Measurements from ENCODE around the gene SCARB1.

The SCARB1 gene

DNA sequence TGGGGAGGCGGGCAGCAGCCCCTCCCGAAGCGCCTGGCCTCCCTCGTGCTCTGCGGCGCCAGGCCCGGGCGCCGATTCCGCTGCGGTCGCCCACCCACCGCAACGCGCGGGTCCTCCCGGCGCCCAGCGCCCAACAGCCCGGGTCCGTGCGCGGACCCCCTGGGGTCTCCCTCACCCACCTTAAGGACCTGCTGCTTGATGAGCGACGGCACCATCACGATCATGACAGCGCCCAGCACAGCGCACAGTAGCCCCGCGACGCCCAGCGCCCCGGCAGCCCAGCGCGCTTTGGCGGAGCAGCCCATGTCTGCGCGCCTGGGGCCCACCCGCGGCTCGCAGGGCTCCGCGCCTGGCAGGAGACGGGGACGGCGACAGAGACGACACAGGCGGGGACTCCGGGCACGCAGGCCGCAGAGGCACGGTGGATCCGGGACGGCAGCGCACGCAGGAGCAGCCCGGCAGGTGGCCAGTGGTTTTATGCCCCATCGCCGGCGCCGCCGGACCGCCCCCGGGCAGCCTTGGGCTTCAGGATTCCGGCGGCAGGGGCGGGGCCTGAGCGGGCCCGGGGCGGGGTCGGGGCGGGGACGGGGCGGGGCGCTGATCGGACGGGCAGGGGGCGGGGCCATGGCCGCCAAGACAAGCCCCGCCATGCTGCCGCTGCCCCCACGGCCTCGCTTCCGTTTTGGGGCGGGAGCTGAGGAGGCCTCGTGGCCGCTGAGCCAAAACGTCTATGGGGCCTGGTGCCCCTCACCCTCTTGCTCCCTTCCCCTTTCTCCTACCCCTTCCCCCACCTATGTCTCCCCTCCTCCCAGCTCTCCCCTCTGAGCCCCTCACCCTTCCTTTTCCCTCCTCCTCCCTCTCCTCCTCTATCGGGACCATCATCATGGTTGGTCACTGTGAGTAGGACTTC, at the start of gene SCARB1 (continued):
- TF ChIP-seq, protein P1, sequence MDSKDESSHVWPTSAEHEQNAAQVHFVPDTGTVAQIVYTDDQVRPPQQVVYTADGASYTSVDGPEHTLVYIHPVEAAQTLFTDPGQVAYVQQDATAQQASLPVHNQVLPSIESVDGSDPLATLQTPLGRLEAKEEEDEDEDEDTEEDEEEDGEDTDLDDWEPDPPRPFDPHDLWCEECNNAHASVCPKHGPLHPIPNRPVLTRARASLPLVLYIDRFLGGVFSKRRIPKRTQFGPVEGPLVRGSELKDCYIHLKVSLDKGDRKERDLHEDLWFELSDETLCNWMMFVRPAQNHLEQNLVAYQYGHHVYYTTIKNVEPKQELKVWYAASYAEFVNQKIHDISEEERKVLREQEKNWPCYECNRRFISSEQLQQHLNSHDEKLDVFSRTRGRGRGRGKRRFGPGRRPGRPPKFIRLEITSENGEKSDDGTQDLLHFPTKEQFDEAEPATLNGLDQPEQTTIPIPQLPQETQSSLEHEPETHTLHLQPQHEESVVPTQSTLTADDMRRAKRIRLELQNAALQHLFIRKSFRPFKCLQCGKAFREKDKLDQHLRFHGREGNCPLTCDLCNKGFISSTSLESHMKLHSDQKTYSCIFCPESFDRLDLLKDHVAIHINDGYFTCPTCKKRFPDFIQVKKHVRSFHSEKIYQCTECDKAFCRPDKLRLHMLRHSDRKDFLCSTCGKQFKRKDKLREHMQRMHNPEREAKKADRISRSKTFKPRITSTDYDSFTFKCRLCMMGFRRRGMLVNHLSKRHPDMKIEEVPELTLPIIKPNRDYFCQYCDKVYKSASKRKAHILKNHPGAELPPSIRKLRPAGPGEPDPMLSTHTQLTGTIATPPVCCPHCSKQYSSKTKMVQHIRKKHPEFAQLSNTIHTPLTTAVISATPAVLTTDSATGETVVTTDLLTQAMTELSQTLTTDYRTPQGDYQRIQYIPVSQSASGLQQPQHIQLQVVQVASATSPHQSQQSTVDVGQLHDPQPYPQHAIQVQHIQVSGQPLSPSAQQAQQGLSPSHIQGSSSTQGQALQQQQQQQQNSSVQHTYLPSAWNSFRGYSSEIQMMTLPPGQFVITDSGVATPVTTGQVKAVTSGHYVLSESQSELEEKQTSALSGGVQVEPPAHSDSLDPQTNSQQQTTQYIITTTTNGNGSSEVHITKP (tag by site-specific recombination; IDR thresholded peaks at IDR 0.05), result peak; percentile 97
- TF ChIP-seq ZNF449 (tag by site-specific recombination; IDR thresholded peaks at IDR 0.05), result peak; percentile 80
- peak; percentile 32; the same call in 1 of the 2 replicates for TF ChIP-seq ZNF366 (tag by site-specific recombination; conservative IDR thresholded peaks at IDR 0.05)
- TF ChIP-seq ZNF18 (tag by site-specific recombination; IDR thresholded peaks at IDR 0.05), result 0 out of 2 replicates have a peak, but pooled peaks have one; percentile 35
- TF ChIP-seq ZIC2 (tag by site-specific recombination; IDR thresholded peaks at IDR 0.05), result peak; percentile 97
- TF ChIP-seq GLIS2 (tag by site-specific recombination; IDR thresholded peaks at IDR 0.05), result peak; percentile 89
- TF ChIP-seq ZSCAN5A (tag by site-specific recombination; IDR thresholded peaks at IDR 0.05), result peak; percentile 40
- no peak for TF ChIP-seq ZNF416 (tag by site-specific recombination; IDR thresholded peaks at IDR 0.05)
- no peak for TF ChIP-seq ZNF140 (tag by site-specific recombination; IDR thresholded peaks at IDR 0.05)
- TF ChIP-seq ZNF423 (tag by site-specific recombination; IDR thresholded peaks at IDR 0.05), result peak; percentile 44; the same call in 1 of the 2 replicates
- peak; percentile 71; the same call in 1 of the 2 replicates for TF ChIP-seq KLF7 (tag by site-specific recombination; IDR thresholded peaks at IDR 0.05; ENCODE audit: borderline replicate concordance)
- TF ChIP-seq ZNF76 (tag by site-specific recombination; IDR thresholded peaks at IDR 0.05; ENCODE audit: borderline replicate concordance, low read depth), result peak; percentile 30; the same call in 1 of the 2 replicates
- TF ChIP-seq, protein P2, sequence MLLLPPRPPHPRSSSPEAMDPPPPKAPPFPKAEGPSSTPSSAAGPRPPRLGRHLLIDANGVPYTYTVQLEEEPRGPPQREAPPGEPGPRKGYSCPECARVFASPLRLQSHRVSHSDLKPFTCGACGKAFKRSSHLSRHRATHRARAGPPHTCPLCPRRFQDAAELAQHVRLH (tag by site-specific recombination; IDR thresholded peaks at IDR 0.05), result peak; percentile 50; the same call in 1 of the 2 replicates
- no peak; the same call in none of the 2 replicates for TF ChIP-seq KLF17 (tag by site-specific recombination; IDR thresholded peaks at IDR 0.05)
- TF ChIP-seq ZBTB26 (tag by site-specific recombination; optimal IDR thresholded peaks at IDR 0.05), result peak; percentile 84
- TF ChIP-seq ZNF426 (tag by site-specific recombination; IDR thresholded peaks at IDR 0.05), result no peak
- TF ChIP-seq ZNF692 (tag by site-specific recombination; IDR thresholded peaks at IDR 0.05), result peak; percentile 98
- TF ChIP-seq TCF7L2 (IDR thresholded peaks at IDR 0.05; ENCODE audit: borderline replicate concordance, low read depth, low read length), result no peak
- peak; percentile 67; the same call in 1 of the 2 replicates for TF ChIP-seq KLF9 (tag by site-specific recombination; IDR thresholded peaks at IDR 0.05; ENCODE audit: low read depth)
- 0 out of 2 replicates have a peak, but pooled peaks have one; percentile 11 for TF ChIP-seq ZNF664 (tag by site-specific recombination; IDR thresholded peaks at IDR 0.05)
- TF ChIP-seq ZNF394 (tag by site-specific recombination; IDR thresholded peaks at IDR 0.05; ENCODE audit: borderline replicate concordance), result no peak; the same call in 1 of the 2 replicates
- TF ChIP-seq, protein P3, sequence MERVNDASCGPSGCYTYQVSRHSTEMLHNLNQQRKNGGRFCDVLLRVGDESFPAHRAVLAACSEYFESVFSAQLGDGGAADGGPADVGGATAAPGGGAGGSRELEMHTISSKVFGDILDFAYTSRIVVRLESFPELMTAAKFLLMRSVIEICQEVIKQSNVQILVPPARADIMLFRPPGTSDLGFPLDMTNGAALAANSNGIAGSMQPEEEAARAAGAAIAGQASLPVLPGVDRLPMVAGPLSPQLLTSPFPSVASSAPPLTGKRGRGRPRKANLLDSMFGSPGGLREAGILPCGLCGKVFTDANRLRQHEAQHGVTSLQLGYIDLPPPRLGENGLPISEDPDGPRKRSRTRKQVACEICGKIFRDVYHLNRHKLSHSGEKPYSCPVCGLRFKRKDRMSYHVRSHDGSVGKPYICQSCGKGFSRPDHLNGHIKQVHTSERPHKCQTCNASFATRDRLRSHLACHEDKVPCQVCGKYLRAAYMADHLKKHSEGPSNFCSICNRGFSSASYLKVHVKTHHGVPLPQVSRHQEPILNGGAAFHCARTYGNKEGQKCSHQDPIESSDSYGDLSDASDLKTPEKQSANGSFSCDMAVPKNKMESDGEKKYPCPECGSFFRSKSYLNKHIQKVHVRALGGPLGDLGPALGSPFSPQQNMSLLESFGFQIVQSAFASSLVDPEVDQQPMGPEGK (tag by site-specific recombination; IDR thresholded peaks at IDR 0.05), result peak; percentile 95
